Measurements from ENCODE around the gene ELK1. TPM values are rescaled to one million over a fixed set of nuclear protein-coding genes. Genes with fewer than 3 reads are reported as not detected.

The ELK1 gene
- total and polyA plus RNA-seq, 3 donors from 2014 or later, result 70.9 to 114 (median 102) TPM

GRCh38 chrX:47637546-47638195, 12.7 kb downstream of the ELK1 start:
- no peak overlapping the region for H3K27ac ChIP-seq
- H3K4me3 ChIP-seq, result peak overlapping the region in 1 of 2 donors; percentile 10
- H3K27me3 ChIP-seq, result no peaks in the 10 kb centered on the region
- no peak for TF ChIP-seq CTCF (IDR thresholded peaks at IDR 0.05)
- TF ChIP-seq POLR2A (IDR thresholded peaks at IDR 0.05), result no peak
- no peaks in the 10 kb centered on the region for H3K36me3 ChIP-seq (ENCODE audit: low read depth, missing control alignments)
- H3K9me3 ChIP-seq, result no peaks in the 10 kb centered on the region
- intact Hi-C loops (cut with DNase I; ENCODE audit: low total_unique reads), result no loop called here
- H3K4me1 ChIP-seq, result no peaks in the 10 kb centered on the region
- WGBS, 2 donors, result 33% methylated on average over 6 of the region's 31 CpGs; no CpG with 5 or more reads in 1 of the 2 donors
- DNase-seq, result peak; percentile 76

DNA sequence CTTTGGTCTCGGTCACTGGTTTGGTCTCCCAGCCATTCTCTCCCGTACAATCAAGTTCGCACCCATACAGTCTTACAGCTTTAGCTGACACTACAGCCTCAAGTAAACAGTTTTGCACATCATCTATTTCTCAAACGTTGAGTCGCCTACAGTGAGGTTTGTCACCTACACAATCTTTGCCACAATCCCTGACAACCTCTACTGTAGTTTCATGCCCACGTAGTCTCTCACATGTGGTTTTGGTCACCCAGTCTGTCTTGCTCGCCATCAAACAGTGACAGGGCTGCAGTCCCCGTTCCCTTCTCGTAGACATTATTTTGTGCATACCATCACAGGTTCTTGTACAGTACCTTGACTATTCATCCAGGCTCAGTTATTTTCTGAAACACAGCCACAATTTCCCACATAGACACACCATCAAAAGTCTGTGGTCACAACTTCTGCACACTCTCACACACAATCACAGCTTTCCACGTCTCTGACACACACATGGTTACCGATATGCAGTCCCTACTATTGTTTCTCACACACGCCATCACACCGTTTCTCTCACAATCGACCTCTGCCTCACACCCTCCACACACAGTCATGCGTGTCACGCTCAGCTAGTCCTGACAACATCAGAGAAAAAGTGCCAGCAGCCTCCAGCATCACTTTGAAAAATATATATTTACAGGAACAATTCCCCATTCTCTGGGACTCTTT, 15.3 kb downstream of the ELK1 start:
- H3K4me1 ChIP-seq, result no peaks in the 10 kb centered on the region
- no peak for TF ChIP-seq CTCF (IDR thresholded peaks at IDR 0.05)
- TF ChIP-seq POLR2A (IDR thresholded peaks at IDR 0.05), result no peak
- H3K4me3 ChIP-seq, result no peak overlapping the region
- no peaks in the 10 kb centered on the region for H3K9me3 ChIP-seq
- DNase-seq, result no peak
- no peaks in the 10 kb centered on the region for H3K36me3 ChIP-seq (ENCODE audit: low read depth, missing control alignments)
- no peaks in the 10 kb centered on the region for H3K27me3 ChIP-seq
- intact Hi-C loops (cut with DNase I; ENCODE audit: low total_unique reads), result no loop called here
- no peak overlapping the region for H3K27ac ChIP-seq
- 89 to 92% methylated on average over 15 to 16 of the region's 16 CpGs for WGBS, 2 donors

DNA sequence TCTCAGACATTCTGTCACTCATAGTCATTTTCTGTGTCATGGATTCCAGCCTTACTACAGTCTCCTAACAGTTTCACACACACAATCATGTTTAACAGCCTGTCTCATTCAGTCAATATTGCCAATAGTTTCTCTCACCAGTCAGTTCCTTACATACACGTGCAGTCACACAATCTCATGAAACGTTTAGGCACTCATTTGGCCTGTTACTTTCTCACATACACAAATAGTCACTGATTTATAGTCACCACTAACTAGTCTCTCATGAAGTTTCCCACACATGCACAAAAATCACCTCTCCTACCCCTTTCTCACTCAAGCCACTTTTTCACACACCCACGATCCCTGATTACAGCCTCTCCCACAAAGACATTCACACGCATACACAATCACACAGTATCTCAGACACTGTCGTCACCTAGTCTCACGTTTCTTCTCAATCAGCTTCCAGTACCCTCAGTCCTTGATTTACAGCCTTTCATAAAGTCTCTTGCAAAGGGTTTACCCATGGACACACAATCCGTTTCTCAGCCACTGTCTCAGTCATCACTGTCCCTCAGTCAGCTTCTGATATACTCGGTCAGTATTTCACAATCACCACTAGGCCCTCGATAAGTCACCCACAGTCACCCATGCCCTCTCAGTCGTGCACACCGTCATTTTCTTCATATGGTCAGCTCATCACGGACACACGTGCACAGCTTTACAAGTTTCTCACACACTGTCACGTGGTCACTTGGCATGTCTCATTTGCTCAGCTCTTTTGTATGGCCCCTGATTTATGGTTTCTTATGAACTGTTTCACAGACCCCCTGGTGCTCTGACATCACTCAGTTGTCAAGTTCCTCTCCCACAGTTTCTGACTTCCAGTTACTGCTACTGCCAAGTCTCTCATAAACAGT, 16.4 kb downstream of the ELK1 start:
- TF ChIP-seq CTCF (IDR thresholded peaks at IDR 0.05) (no peak), POLR2A (IDR thresholded peaks at IDR 0.05) (no peak)
- H3K36me3 ChIP-seq (ENCODE audit: low read depth, missing control alignments), result no peaks in the 10 kb centered on the region
- H3K27me3 ChIP-seq, result no peaks in the 10 kb centered on the region
- no peak for DNase-seq
- no peaks in the 10 kb centered on the region for H3K4me1 ChIP-seq
- no peak overlapping the region for H3K27ac ChIP-seq
- intact Hi-C loops (cut with DNase I; ENCODE audit: low total_unique reads), result no loop called here
- no peak overlapping the region for H3K4me3 ChIP-seq
- no peaks in the 10 kb centered on the region for H3K9me3 ChIP-seq
- WGBS, 2 donors, result 55 to 65% methylated on average over 10 to 14 of the region's 14 CpGs

DNA sequence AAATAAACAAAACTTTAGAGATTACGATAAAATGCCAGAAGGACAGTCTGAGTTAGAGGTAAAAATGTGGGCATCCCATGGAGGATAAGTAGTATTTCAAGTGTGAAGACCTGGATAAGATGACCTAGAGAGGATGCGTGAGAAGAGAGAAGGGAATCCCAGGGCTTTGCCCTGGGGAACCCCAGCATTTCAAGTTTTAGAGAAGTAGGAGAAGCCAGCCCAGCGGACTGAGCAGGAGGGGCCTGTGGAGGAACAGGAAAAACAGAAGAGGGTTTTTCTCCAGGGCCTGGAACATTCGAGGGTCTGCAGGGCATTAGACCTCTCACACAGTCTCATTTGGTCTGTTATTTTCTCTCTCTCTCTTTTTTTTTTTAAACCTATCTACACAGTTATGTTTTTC, 17.7 kb downstream of the ELK1 start:
- H3K27ac ChIP-seq, result no peak overlapping the region
- no peak for DNase-seq
- H3K27me3 ChIP-seq, result no peaks in the 10 kb centered on the region
- no peaks in the 10 kb centered on the region for H3K36me3 ChIP-seq (ENCODE audit: low read depth, missing control alignments)
- H3K4me1 ChIP-seq, result no peaks in the 10 kb centered on the region
- intact Hi-C loops (cut with DNase I; ENCODE audit: low total_unique reads), result no loop called here
- H3K9me3 ChIP-seq, result no peaks in the 10 kb centered on the region
- no peak overlapping the region for H3K4me3 ChIP-seq
- WGBS, 2 donors, result 44 to 62% methylated on average over 4 of the region's 4 CpGs
- TF ChIP-seq POLR2A (IDR thresholded peaks at IDR 0.05) (no peak), CTCF (IDR thresholded peaks at IDR 0.05) (no peak)

Measured in testis (tissue), 3 donors.